Lung (tissue), 12 donors: Measurements from ENCODE around the gene RAPGEF1. TPM values are rescaled to one million over a fixed set of nuclear protein-coding genes. Genes with fewer than 3 reads are reported as not detected.

Experiments used
- ATAC-seq: fragments of 200-7000 bp; cut with Tn5 transposase; one replicate; pipeline ENCODE4 v1.9.1; 2020; ENCODE audit warnings: moderate number of reproducible peaks; ENCODE audit not compliant: insufficient read depth, low FRiP score
- DNase-seq, 3 donors: peaks; one replicate each; pipeline ENCODE4 v3.0.0-alpha.2; 2013 to 2017
- H3K27ac ChIP-seq, 2 donors: one replicate each; pipeline ENCODE4 v1.5.1; 2013; ENCODE audit warnings: mild to moderate bottlenecking in 2 of 2, moderate library complexity in 2 of 2, control low read depth in 1 of 2, inconsistent platforms in 1 of 2, low read depth in 1 of 2, low read length in 1 of 2
- H3K27me3 ChIP-seq, 3 donors: one replicate each; pipeline ENCODE4 v1.5.1; 2013; ENCODE audit warnings: low read length in 2 of 3; ENCODE audit not compliant: control insufficient read depth in 3 of 3, insufficient read depth in 3 of 3
- H3K36me3 ChIP-seq, 4 donors: one replicate each; pipeline ENCODE4 v1.5.1; 2013; ENCODE audit warnings: low read length in 4 of 4, mild to moderate bottlenecking in 1 of 4, moderate library complexity in 1 of 4; ENCODE audit not compliant: control insufficient read depth in 4 of 4, insufficient read depth in 4 of 4
- H3K4me1 ChIP-seq, 5 donors: one replicate each; pipeline ENCODE4 v1.5.1; 2013; ENCODE audit warnings: low read length in 5 of 5, mild to moderate bottlenecking in 2 of 5, moderate library complexity in 1 of 5; ENCODE audit not compliant: control insufficient read depth in 5 of 5, insufficient read depth in 5 of 5
- H3K4me3 ChIP-seq: one replicate; pipeline ENCODE4 v1.5.1; 2013; ENCODE audit warnings: mild to moderate bottlenecking, control low read depth, moderate library complexity
- H3K9ac ChIP-seq, 2 donors: one replicate each; pipeline ENCODE4 v1.5.1; 2013; ENCODE audit warnings: low read length in 2 of 2, control low read depth in 1 of 2; ENCODE audit not compliant: insufficient read depth in 1 of 2
- H3K9me3 ChIP-seq, 4 donors: one replicate each; pipeline ENCODE4 v1.5.1; 2013; ENCODE audit warnings: low read length in 3 of 4, mild to moderate bottlenecking in 1 of 4, moderate library complexity in 1 of 4; ENCODE audit not compliant: control insufficient read depth in 4 of 4, insufficient read depth in 3 of 4
- CTCF ChIP-seq: IDR thresholded peaks from 2 replicates; pipeline ENCODE4 v1.5.1; 2012; ENCODE audit warnings: mild to moderate bottlenecking; ENCODE audit errors: control extremely low read depth, extremely low read depth
- WGBS, 2 donors: extraction: QIAGEN DNeasy Blood & Tissue Kit; methylation state at CpG; one replicate each; pipeline ENCODE4 v1.1.7; 2013; 5-methylcytosine and 5-hydroxymethylcytosine counted together
- polyA plus RNA-seq, 2 donors: library from polyadenylated mRNA; stranded (reverse); fragments of 200-250 nt; gene quantifications; one replicate each; pipeline ENCODE4 v1.2.1, GENCODE V29; 2013
- total RNA-seq, 2 donors: library from RNA; depleted of rRNA in 1 of 2; stranded (reverse); fragments of >200 nt in 1 of 2; gene quantifications; one replicate each; pipeline ENCODE4 v1.2.1, GENCODE V29; 2014 to 2021
- donor health status: control.
- donor health status: control.
- donor health status: Bipolar disorder and iron deficiency.
- donor health status: healthy.
- donor health status: DM: yes; HTN: yes; CAD: no.

Gene RAPGEF1
- total and polyA plus RNA-seq, 4 donors = 38.9 to 134 (median 55.1) TPM

- WGBS, 2 donors = 29 to 48% methylated on average over 5 of the region's 5 CpGs
- peak overlapping the region in 1 of 2 donors; percentile 14 for H3K9ac ChIP-seq
- peaks cover 0 to 2% (median 0%) of the 10 kb centered on the region in 4 donors for H3K9me3 ChIP-seq
- no peak for DNase-seq
- H3K27ac ChIP-seq = peak overlapping the region in 1 of 2 donors; percentile 73
- ATAC-seq = no peak
- H3K4me3 ChIP-seq = no peak overlapping the region
- H3K4me1 ChIP-seq = peaks cover 16 to 51% (median 32%) of the 10 kb centered on the region in 5 donors
- H3K36me3 ChIP-seq = peaks cover 0 to 2% (median 0%) of the 10 kb centered on the region in 4 donors
- H3K27me3 ChIP-seq = no peaks in the 10 kb centered on the region
- TF ChIP-seq CTCF = no peak
Observed at GRCh38 chr9:131697908-131698617, 41.8 kb downstream of the RAPGEF1 start.

GRCh38 chr9:131697097-131697496 lies 42.8 kb downstream of the RAPGEF1 start:
- ATAC-seq (no peak), DNase-seq (peak; percentile 80 to 86 (median 86))
- Histone ChIP-seq H3K9ac (no peak overlapping the region), H3K4me1 (peaks cover 16 to 61% (median 33%) of the 10 kb centered on the region in 5 donors), H3K27ac (peak overlapping the region in 1 of 2 donors; percentile 54), H3K36me3 (peaks cover 0 to 2% (median 0%) of the 10 kb centered on the region in 4 donors), H3K9me3 (peaks cover 0 to 2% (median 0%) of the 10 kb centered on the region in 4 donors), H3K27me3 (no peaks in the 10 kb centered on the region), H3K4me3 (no peak overlapping the region)
- no peak for TF ChIP-seq CTCF
- WGBS, 2 donors = 63 to 76% methylated on average over 6 of the region's 6 CpGs

GRCh38 chr9:131695836-131696460 lies 43.9 kb downstream of the RAPGEF1 start:
- H3K4me3 ChIP-seq = no peak overlapping the region
- TF ChIP-seq CTCF = no peak
- H3K36me3 ChIP-seq = peaks cover 0 to 2% (median 0%) of the 10 kb centered on the region in 4 donors
- peaks cover 16 to 58% (median 33%) of the 10 kb centered on the region in 5 donors for H3K4me1 ChIP-seq
- peaks cover 0 to 2% (median 0%) of the 10 kb centered on the region in 4 donors for H3K9me3 ChIP-seq
- 96 to 97% methylated on average over 6 of the region's 6 CpGs for WGBS, 2 donors
- ATAC-seq (no peak), DNase-seq (no peak)
- H3K27ac ChIP-seq = no peak overlapping the region
- H3K27me3 ChIP-seq = no peaks in the 10 kb centered on the region
- H3K9ac ChIP-seq = no peak overlapping the region
